ENCODE data around the gene SF3B3. TPM values are rescaled to one million over a fixed set of nuclear protein-coding genes. Genes with fewer than 3 reads are reported as not detected.

SF3B3 gene
- polyA plus RNA-seq (2013, experiment 1 of 2; ENCODE audit: insufficient read length), result 240 TPM
- polyA plus RNA-seq (2013, experiment 2 of 2; ENCODE audit: insufficient read length), result 254 TPM

GRCh38 chr16:70523743-70524398, at the start of gene SF3B3:
Gene SF3B3, plus strand, starts transcription at chr16:70523816. Its CDS starts 2,841 bp downstream, at chr16:70526657.
- DNase-seq, result no peak

- no peak for DNase-seq
Measured at GRCh38 chr16:70474320-70475053, 49.1 kb upstream of the SF3B3 start.

- DNase-seq, result no peak
Measured at GRCh38 chr16:70475054-70475871, 48.4 kb upstream of the SF3B3 start.

GRCh38 chr16:70476272-70477020, 47.2 kb upstream of the SF3B3 start:
- peak; percentile 70 for DNase-seq

GRCh38 chr16:70478169-70478568, 45.4 kb upstream of the SF3B3 start:
- no peak for DNase-seq

GRCh38 chr16:70478912-70479341, 44.7 kb upstream of the SF3B3 start:
- DNase-seq, result peak; percentile 17

- DNase-seq, result no peak
Measured at GRCh38 chr16:70480127-70481105, 43.2 kb upstream of the SF3B3 start.

- DNase-seq, result peak; percentile 23
Measured at GRCh38 chr16:70481929-70482536, 41.6 kb upstream of the SF3B3 start.

- DNase-seq, result no peak
Measured at GRCh38 chr16:70482624-70483023, 41.0 kb upstream of the SF3B3 start.

- no peak for DNase-seq
Measured at GRCh38 chr16:70483426-70483825, 40.2 kb upstream of the SF3B3 start.

GRCh38 chr16:70484867-70485266, 38.7 kb upstream of the SF3B3 start:
- DNase-seq, result no peak

- no peak for DNase-seq
Measured at GRCh38 chr16:70490261-70490660, 33.4 kb upstream of the SF3B3 start.

GRCh38 chr16:70493802-70494201, 29.8 kb upstream of the SF3B3 start:
- DNase-seq, result no peak

- no peak for DNase-seq
Measured at GRCh38 chr16:70494202-70494770, 29.3 kb upstream of the SF3B3 start.

- DNase-seq, result no peak
Measured at GRCh38 chr16:70494777-70495176, 28.8 kb upstream of the SF3B3 start.

GRCh38 chr16:70495425-70496182, 28.0 kb upstream of the SF3B3 start:
- no peak for DNase-seq

GRCh38 chr16:70496513-70496912, 27.1 kb upstream of the SF3B3 start:
- no peak for DNase-seq

- no peak for DNase-seq
Measured at GRCh38 chr16:70508752-70509151, 14.9 kb upstream of the SF3B3 start.

GRCh38 chr16:70510216-70510615, 13.4 kb upstream of the SF3B3 start:
- DNase-seq, result no peak
